GM12864 (cell line): ENCODE data around the gene CHD5.

Source experiments
- DNase-seq: peaks from one replicate; pipeline ENCODE4 v3.0.0-alpha.2; 2011; ENCODE audit warnings: low read depth
- H3K4me3 ChIP-seq: 2 replicates; pipeline ENCODE4 v1.5.1; 2011; ENCODE audit warnings: mild to moderate bottlenecking, low read depth, low read length, control low read depth
- CTCF ChIP-seq: IDR thresholded peaks from 2 replicates; pipeline ENCODE4 v1.5.1; 2011; ENCODE audit warnings: low read depth, mild to moderate bottlenecking, moderate library complexity, low read length, control low read depth, inconsistent platforms; ENCODE audit errors: missing control alignments

CHD5 gene

DNA sequence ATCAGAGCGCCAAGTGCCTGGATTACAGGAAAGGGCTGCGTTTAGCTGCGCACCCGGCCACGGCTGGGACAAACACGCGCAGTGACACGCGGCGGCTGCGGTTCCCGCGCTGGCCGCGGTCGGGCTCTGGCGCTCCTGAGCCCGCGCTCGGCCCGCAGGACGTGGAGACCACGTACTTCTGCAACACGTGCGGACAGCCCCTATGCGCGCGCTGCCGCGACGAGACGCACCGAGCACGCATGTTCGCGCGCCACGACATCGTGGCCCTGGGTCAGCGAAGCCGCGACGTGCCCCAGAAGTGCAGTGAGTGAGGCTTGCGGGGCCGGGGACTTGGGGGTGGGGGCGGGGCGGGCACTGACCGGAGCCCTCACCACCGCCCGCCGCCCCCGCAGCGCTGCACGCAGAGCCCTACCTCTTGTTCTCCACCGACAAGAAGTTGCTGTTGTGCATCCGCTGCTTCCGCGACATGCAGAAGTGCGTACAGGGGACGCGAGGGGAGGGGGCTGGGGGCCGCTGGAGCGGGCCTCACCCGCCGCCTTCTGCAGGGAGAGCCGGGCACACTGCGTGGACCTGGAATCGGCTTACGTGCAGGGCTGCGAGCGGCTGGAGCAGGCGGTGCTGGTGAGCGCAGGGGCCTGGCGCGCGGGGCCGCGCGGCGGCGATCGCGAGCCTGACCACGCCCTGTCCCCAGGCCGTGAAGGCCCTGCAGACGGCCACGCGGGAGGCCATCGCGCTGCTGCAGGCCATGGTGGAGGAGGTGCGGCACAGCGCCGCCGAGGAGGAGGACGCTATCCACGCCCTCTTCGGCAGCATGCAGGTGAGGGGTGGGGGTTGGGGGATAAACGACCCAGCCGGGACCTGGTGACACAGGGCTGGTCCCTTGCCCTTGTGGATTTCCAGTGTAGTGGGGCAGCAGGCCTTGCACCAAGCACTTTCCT, 28.9 kb upstream of the CHD5 start:
- peak overlapping the region; percentile 32 for H3K4me3 ChIP-seq
- TF ChIP-seq CTCF: peak; percentile 59
- DNase-seq: no peak

GRCh38 chr1:6207921-6208320, 27.8 kb upstream of the CHD5 start:
- H3K4me3 ChIP-seq: no peak overlapping the region
- no peak for TF ChIP-seq CTCF
- no peak for DNase-seq

DNA sequence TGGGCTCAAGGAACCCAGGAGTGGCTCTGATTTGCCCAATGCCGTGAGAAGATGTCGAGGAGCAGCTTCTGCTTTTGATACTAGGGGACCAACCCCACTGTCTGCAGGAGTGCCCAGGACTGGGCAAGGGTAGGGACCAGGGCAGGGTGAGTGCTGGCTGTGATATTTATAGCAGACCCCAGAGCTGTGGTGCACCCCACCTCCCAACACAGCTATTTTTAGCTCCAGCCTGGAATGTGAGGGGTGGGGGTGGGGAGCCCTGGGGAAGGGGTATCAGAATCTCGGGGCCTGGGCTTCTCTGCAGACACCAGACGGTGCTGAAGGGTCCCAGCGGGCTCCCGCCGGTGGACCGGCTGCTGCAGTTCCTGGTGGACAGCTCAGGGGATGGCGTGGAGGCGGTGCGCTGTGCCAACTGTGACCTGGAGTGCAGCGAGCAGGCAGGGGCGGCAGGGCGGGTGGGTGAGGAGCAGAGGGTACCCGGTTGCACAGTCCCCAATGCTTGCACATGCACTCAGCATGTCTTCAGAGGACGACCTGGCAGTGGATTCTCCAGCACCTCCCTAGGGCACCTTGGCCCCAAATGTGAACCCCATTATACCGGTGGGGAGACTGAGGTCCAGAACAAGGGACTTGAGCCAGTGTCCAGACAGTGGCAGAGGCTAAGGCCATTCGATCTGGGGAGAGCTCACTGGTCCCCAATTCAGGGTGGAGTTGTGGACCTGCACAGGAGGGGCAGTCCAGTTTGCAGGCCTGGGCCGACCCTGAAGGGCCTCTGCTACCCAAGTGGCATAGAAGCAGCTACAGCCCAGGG, 27.2 kb upstream of the CHD5 start:
- no peak for DNase-seq
- TF ChIP-seq CTCF: no peak
- peak overlapping the region; percentile 65 for H3K4me3 ChIP-seq

DNA sequence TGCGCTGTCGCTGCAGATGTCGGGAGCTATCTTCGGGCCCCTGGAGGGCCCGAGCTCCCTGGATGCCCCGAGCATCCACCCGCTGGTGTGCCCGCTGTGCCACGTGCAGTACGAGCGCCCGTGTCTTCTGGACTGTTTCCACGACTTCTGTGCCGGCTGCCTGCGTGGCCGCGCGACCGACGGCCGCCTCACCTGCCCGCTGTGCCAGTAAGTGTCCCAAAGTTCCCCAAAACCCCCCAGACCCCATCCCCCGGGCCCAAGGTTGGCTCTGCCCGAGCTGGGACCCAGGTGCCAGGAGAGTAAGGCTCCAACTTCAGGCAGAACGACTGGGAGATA, 26.4 kb upstream of the CHD5 start:
- H3K4me3 ChIP-seq: peak overlapping the region; percentile 65
- TF ChIP-seq CTCF: no peak
- no peak for DNase-seq

DNA sequence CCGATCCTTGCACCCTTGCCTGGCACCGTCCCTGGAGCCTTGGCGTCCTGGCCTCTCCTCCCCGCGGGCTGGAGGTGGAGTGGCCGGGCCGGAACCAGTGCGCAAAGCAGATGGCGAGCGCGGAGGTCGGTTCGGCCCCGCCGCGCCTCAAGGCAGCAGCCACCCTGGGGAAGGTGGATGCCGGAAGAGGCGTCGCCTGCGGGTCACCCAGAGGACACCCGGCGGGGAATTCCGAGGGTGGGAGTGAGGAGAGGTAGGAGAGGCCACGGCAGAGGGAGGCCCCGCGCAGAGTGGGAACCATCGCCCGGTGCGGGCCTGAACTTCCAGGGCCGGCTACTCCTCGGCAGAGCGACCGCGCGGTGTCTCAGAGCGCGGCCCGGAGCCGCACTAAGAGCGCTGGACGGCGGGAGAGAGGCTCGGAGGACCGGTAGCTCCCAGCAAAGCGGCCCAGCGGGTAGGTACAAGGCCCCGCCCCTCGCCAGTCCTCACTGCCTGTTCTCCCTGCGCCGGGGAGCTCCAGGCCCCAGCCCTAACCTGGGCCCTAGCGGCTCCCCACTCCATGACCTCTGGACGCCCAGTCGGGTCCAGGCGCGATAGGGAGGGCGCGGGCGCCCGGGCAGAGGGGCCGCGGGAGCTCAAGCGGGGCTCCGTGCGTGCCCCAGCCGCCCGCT, 25.9 kb upstream of the CHD5 start, which contains the start of gene RNF207:
RNF207 (plus strand) TSS at position 271 of the 671 bp plus-strand sequence. CDS start 417 bp downstream, outside the sequence.
- TF ChIP-seq CTCF: no peak
- H3K4me3 ChIP-seq: peak within 1 kb of the TSS; percentile 65
- peak; percentile 47 for DNase-seq

DNA sequence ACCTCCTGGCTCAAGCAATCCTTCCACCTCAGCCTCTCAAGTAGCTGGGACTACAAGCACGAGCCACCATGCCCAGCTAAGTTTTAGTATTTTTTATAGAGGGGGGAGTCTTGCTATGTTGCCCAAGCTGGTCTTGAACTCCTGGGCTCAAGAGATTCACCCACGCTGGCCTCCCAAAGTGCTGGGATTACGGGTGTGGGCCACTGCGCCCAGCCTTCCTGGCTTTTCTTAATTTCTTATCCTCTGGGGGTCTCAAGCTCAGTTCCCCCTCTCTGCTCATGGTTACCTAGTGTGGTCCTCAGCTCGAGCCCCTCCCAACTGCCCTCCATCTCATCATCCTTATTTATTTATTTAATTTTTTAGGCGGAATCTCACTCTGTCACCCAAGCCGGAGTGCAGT, 22.1 kb upstream of the CHD5 start:
- no peak overlapping the region for H3K4me3 ChIP-seq
- TF ChIP-seq CTCF: no peak
- no peak for DNase-seq
